Spleen (tissue), 11 donors: Measurements from ENCODE around the gene CDKN2D. TPM values are rescaled to one million over a fixed set of nuclear protein-coding genes. Genes with fewer than 3 reads are reported as not detected.
A peak's percentile ranks its signal among the peaks of the same experiment; 100 is the strongest.
"Not testable (repeated sequence)": the region's sequence is repeated elsewhere in the genome, so short reads cannot be mapped to it uniquely, and the experiment has no call there.

Experiments
- DNase-seq: peaks from one replicate; pipeline ENCODE4 v3.0.0-alpha.2; 2020
- H3K27ac ChIP-seq, 8 donors: fragments of 200-600 bp; sonication (generic) in 7 of 8; 1 replicate in 4 of 8; 2 replicates in 4 of 8; pipeline versions ENCODE4 v1.5.0 to v1.8.0; 2016 to 2021; ENCODE audit warnings: inconsistent platforms in 4 of 8, mild to moderate bottlenecking in 4 of 8, moderate library complexity in 1 of 8
- H3K27me3 ChIP-seq, 7 donors: fragments of 200-600 bp; sonication (generic) in 6 of 7; replicated peaks in 1 of 7; 1 replicate in 4 of 7; 2 replicates in 3 of 7; pipeline versions ENCODE4 v1.5.0 to v1.8.0; 2016 to 2021; ENCODE audit warnings: inconsistent platforms in 3 of 7, mild to moderate bottlenecking in 1 of 7
- H3K36me3 ChIP-seq, 6 donors: fragments of 200-600 bp; sonication (generic) in 5 of 6; 1 replicate in 4 of 6; 2 replicates in 2 of 6; pipeline versions ENCODE4 v1.5.0 to v1.8.0; 2016 to 2021; ENCODE audit warnings: inconsistent platforms in 2 of 6
- H3K4me1 ChIP-seq, 6 donors: fragments of 200-600 bp; sonication (generic) in 5 of 6; 1 replicate in 3 of 6; 2 replicates in 3 of 6; pipeline versions ENCODE4 v1.5.0 to v1.8.0; 2016 to 2021; ENCODE audit warnings: inconsistent platforms in 3 of 6
- H3K4me3 ChIP-seq, 8 donors: fragments of 200-600 bp; sonication (generic) in 7 of 8; 1 replicate in 4 of 8; 2 replicates in 4 of 8; pipeline versions ENCODE4 v1.5.0 to v1.8.0; 2016 to 2021; ENCODE audit warnings: inconsistent platforms in 4 of 8, mild to moderate bottlenecking in 4 of 8, moderate library complexity in 2 of 8
- H3K9me3 ChIP-seq, 8 donors: fragments of 200-600 bp; sonication (generic) in 7 of 8; 1 replicate in 4 of 8; 2 replicates in 4 of 8; pipeline versions ENCODE4 v1.5.0 to v1.8.0; 2016 to 2021; ENCODE audit warnings: inconsistent platforms in 4 of 8
- POLR2A ChIP-seq, 3 donors: fragments of 450-650 bp; IDR thresholded peaks; one replicate each; pipeline ENCODE4 v1.5.1; 2017; ENCODE audit warnings: antibody characterized with exemption in 3 of 3, mild to moderate bottlenecking in 1 of 3
- POLR2AphosphoS5 ChIP-seq, 3 donors: sonication (generic); formaldehyde crosslinking; IDR thresholded peaks; one replicate each; pipeline ENCODE4 v1.5.1; 2017; ENCODE audit warnings: antibody characterized with exemption in 3 of 3
- WGBS, 5 donors: extraction: QIAGEN DNeasy Blood & Tissue Kit in 3 of 5; methylation state at CpG; one replicate each; pipeline versions ENCODE4 v1.1.5 to v1.1.7; 2013 to 2018; 5-methylcytosine and 5-hydroxymethylcytosine counted together
- intact Hi-C: fragments of 100-400 bp; cut with DNase I; formaldehyde crosslinking; loops from one replicate; pipeline ENCODE4 v1.15.0; 2023; ENCODE audit warnings: low total_unique reads
- polyA plus RNA-seq, 3 donors: library from polyadenylated mRNA; stranded (reverse); fragments of 200-250 nt; gene quantifications; one replicate each; pipeline ENCODE4 v1.2.1, GENCODE V29; 2013
- total RNA-seq, 7 donors: library from RNA; depleted of rRNA in 3 of 7; stranded (reverse); fragments of >200 nt in 3 of 7; fragmentation: NEBNext Ultra II Directional in 4 of 7; extraction: Animal tissue kit (Norgen Biotek cat#: 25700) in 4 of 7; gene quantifications; one replicate each; pipeline versions ENCODE4 v1.1.0 to v1.2.1, GENCODE V29; 2016 to 2021
- TF ChIP-seq, protein P1 (sequence below), 11 experiments: fragments of 200-600 bp in 7 of 11; fragments of 450-650 bp in 4 of 11; sonication (generic) in 4 of 11; IDR thresholded peaks in 8 of 11; conservative IDR thresholded peaks in 3 of 11; 1 replicate in 7 of 11; 2 replicates in 4 of 11; pipeline versions ENCODE4 v1.4.0 to v1.8.0; 2016 to 2021; ENCODE audit warnings: antibody characterized with exemption in 11 of 11, inconsistent platforms in 4 of 11, mild to moderate bottlenecking in 1 of 11
- donor health status: healthy with polysubstance abuse.
- donor health status: DM: no; HTN: no; CAD: no; lungs with moderate emphysema.
- donor health status: DM: no; HTN: no; CAD: no.
- donor health status: Bipolar disorder and iron deficiency.
- donor health status: healthy.
- donor health status: DM: no; HTN: no; CAD: no.
- donor health status: DM: yes; HTN: yes; CAD: no.

CDKN2D gene
- total and polyA plus RNA-seq, 10 donors, result 24.7 to 69.6 (median 34.4) TPM

- Histone ChIP-seq H3K36me3 (no peaks in the 10 kb centered on the region), H3K4me1 (peaks cover 3 to 20% (median 14%) of the 10 kb centered on the region in 6 donors), H3K4me3 (no peak overlapping the region), H3K27ac (no peak overlapping the region), H3K9me3 (no peaks in the 10 kb centered on the region), H3K27me3 (no peaks in the 10 kb centered on the region)
- TF ChIP-seq, protein P1, sequence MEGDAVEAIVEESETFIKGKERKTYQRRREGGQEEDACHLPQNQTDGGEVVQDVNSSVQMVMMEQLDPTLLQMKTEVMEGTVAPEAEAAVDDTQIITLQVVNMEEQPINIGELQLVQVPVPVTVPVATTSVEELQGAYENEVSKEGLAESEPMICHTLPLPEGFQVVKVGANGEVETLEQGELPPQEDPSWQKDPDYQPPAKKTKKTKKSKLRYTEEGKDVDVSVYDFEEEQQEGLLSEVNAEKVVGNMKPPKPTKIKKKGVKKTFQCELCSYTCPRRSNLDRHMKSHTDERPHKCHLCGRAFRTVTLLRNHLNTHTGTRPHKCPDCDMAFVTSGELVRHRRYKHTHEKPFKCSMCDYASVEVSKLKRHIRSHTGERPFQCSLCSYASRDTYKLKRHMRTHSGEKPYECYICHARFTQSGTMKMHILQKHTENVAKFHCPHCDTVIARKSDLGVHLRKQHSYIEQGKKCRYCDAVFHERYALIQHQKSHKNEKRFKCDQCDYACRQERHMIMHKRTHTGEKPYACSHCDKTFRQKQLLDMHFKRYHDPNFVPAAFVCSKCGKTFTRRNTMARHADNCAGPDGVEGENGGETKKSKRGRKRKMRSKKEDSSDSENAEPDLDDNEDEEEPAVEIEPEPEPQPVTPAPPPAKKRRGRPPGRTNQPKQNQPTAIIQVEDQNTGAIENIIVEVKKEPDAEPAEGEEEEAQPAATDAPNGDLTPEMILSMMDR (IDR thresholded peaks at IDR 0.05 in 8 of 11, conservative IDR thresholded peaks at IDR 0.05 in 3 of 11), result no peak
- TF ChIP-seq POLR2AphosphoS5 (IDR thresholded peaks at IDR 0.05), result no peak
- intact Hi-C loops, result loop anchor here (10.0 kb wide), 1 partner anchor 170 kb away; the partner anchor contains the start of gene CDC37
- 82 to 90% (median 87%) methylated on average over 8 of the region's 8 CpGs for WGBS, 5 donors
- no peak for DNase-seq
Observed at GRCh38 chr19:10574462-10574861, 5.7 kb upstream of the CDKN2D start.

DNA sequence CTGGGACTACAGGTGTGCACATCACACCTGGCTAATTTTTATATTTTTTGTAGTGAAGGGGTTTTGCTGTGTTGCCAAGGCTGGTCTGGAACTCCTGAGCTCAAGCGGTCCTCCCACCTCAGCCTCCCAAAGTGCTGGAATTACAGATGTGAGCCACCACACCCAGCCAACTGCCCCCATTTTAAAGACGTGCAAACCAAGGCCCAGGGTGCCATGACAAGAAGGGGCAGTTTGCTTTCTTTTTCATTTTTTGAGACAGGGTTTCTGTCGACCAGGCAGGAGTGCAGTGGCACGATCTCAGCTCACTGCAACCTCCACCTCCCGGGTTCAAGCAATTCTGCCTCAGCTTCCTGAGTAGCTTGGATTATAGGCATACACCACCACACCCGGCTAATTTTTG is 5.0 kb upstream of the CDKN2D start:
- peaks cover 7 to 25% (median 20%) of the 10 kb centered on the region in 6 donors for H3K4me1 ChIP-seq
- not testable (repeated sequence) for H3K4me3 ChIP-seq, DNase-seq, H3K36me3 ChIP-seq, H3K27ac ChIP-seq, H3K27me3 ChIP-seq, H3K9me3 ChIP-seq
- intact Hi-C loops, result loop anchor here (10.0 kb wide), 1 partner anchor 169 kb away; the partner anchor contains the start of gene CDC37
- WGBS, 5 donors, result 86 to 92% (median 88%) methylated on average over 6 of the region's 6 CpGs

DNA sequence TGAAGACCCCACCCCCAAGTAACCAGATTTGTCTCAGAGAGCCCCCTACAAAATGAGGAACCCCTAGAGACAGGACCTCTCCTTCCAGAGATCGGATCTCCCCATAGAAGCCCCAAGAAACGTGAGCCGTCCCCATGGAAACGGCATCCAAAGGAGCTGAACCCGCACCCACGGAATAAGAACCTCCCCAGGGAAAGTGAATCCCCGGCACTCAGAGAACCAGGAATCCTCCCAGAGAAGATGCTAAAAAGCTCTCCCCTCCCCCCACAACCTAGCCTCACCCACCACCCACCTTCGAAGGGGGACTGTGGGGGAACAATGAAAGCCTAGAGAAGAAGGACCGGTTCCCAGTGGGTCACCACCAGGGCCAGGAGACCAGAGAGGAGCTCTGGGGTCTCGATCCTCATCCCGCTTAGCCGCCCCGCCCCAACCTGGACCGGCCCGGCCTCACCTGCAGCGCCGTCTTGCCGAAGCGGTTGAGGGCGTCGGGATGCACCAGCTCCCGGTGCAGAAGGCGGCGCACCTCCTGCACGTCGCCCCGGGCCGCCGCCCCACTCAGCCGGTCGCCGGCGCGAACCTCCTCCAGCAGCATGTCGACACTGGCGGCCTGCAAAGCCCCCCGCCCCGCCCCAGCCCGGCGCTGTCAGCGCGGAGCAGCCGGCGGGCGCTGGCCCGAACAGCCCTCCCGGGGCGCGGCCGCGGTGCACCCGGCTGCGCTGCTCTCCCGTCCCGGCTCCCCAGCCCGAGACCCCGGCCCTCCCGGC is 535 bp downstream of the CDKN2D start:
- Histone ChIP-seq H3K4me1 (peaks cover 33 to 72% (median 56%) of the 10 kb centered on the region in 6 donors), H3K4me3 (peak overlapping the region; percentile 53 to 98 (median 89)), H3K36me3 (peaks cover 0 to 17% (median 0%) of the 10 kb centered on the region in 6 donors), H3K27me3 (no peaks in the 10 kb centered on the region), H3K27ac (peak overlapping the region; percentile 69 to 98 (median 94)), H3K9me3 (no peaks in the 10 kb centered on the region)
- no peak for TF ChIP-seq POLR2A (IDR thresholded peaks at IDR 0.05)
- TF ChIP-seq, protein P1 (IDR thresholded peaks at IDR 0.05 in 8 of 11, conservative IDR thresholded peaks at IDR 0.05 in 3 of 11), result no peak
- TF ChIP-seq POLR2AphosphoS5 (IDR thresholded peaks at IDR 0.05), result no peak
- 0 to 1% (median 1%) methylated on average over 14 to 58 of the region's 58 CpGs for WGBS, 5 donors
- intact Hi-C loops, result loop anchor here (5.0 kb wide), 1 partner anchor 66 kb away; the partner anchor contains the start of gene KEAP1
- DNase-seq, result no peak

DNA sequence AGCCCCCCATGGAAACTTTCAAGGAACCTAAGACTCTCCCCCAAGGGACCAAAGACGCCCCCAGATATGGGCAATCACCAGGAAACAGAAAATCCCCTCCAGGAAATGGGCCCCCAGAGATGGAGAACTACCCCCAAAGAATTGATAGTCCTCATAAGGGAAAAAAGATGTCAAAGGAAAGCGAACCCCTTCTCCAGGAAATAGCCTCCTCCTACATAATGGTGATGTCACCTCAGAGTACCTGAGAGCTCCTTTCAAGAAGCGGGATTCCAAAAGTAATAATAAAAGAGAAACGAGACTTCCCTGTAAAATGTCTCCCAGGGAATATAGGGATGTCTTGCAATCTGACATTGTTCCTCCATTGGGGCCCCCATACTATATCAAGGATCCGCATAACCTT is 1.1 kb downstream of the CDKN2D start:
- 6 to 18% (median 12%) methylated on average over 5 of the region's 5 CpGs for WGBS, 5 donors
- H3K36me3 ChIP-seq, result peaks cover 0 to 23% (median 2%) of the 10 kb centered on the region in 6 donors
- TF ChIP-seq POLR2AphosphoS5 (IDR thresholded peaks at IDR 0.05), result no peak
- no peak for TF ChIP-seq POLR2A (IDR thresholded peaks at IDR 0.05)
- no peaks in the 10 kb centered on the region for H3K27me3 ChIP-seq
- intact Hi-C loops, result loop anchor here (5.0 kb wide), 1 partner anchor 65 kb away; the partner anchor contains the start of gene KEAP1
- peaks cover 33 to 77% (median 55%) of the 10 kb centered on the region in 6 donors for H3K4me1 ChIP-seq
- no peaks in the 10 kb centered on the region for H3K9me3 ChIP-seq
- no peak for DNase-seq
- peak overlapping the region; percentile 53 to 98 (median 89) for H3K4me3 ChIP-seq
- peak overlapping the region; percentile 69 to 98 (median 94) for H3K27ac ChIP-seq
